ENCODE results near the gene IQCM.

GRCh38 chr4:149574971-149575370, 240.7 kb downstream of the IQCM start:
- TF ChIP-seq ZNF274 (IDR thresholded peaks at IDR 0.05; ENCODE audit: low read depth, low read length) (no peak), YY1 (IDR thresholded peaks at IDR 0.05; ENCODE audit: insufficient read depth, insufficient read length) (no peak)

Measured in NT2/D1 (cell line).